Panc1 (cell line): ENCODE results near the gene AGBL4. TPM values are rescaled to one million over a fixed set of nuclear protein-coding genes. Genes with fewer than 3 reads are reported as not detected.

Source experiments
- ATAC-seq: fragments of 200-7000 bp; cut with Tn5 transposase; 2 replicates; pipeline ENCODE4 v1.9.1; 2020; ENCODE audit warnings: mild to moderate bottlenecking, moderate library complexity
- BruUV-seq: library from RNA; stranded (reverse); fragments of 400-500 nt; replicated peaks from 2 replicates; lab custom pipeline; 2021; lab: Mats Ljungman, UMichigan
- CTCF ChIA-PET: fragments of 300-600 bp; sonication (Branson Sonifier 250); formaldehyde crosslinking; loops from one replicate; lab custom pipeline; 2022; ENCODE audit warnings: antibody characterized with exemption; lab: Charles Lee
- POLR2A ChIA-PET: fragments of 300-600 bp; sonication (Branson Sonifier 250); formaldehyde crosslinking; loops from one replicate; lab custom pipeline; 2022; ENCODE audit warnings: antibody characterized with exemption; lab: Charles Lee
- DNase-seq: peaks from one replicate; pipeline ENCODE4 v3.0.0-alpha.2; 2010; ENCODE audit warnings: low read depth, low spot score
- H3K27ac ChIP-seq: 2 replicates; pipeline ENCODE4 v1.5.1; 2011; ENCODE audit warnings: mild to moderate bottlenecking, low read length, inconsistent platforms
- H3K27me3 ChIP-seq: fragments of 200-500 bp; sonication (Bioruptor generic); 2 replicates; pipeline ENCODE4 v1.6.0; 2014; ENCODE audit warnings: low read length, inconsistent platforms; ENCODE audit not compliant: control insufficient read depth, insufficient read depth
- H3K36me3 ChIP-seq: fragments of 200-500 bp; sonication (Bioruptor generic); 2 replicates; pipeline ENCODE4 v1.5.1; 2014; ENCODE audit warnings: inconsistent platforms, mild to moderate bottlenecking, low read length, moderate library complexity; ENCODE audit not compliant: control insufficient read depth, insufficient read depth
- H3K4me1 ChIP-seq: 2 replicates; pipeline ENCODE4 v1.5.1; 2011; ENCODE audit warnings: inconsistent platforms, mild to moderate bottlenecking, low read length, moderate library complexity; ENCODE audit not compliant: control insufficient read depth, insufficient read depth
- H3K4me3 ChIP-seq, 2 experiments: 2 replicates each; pipeline ENCODE4 v1.5.1; 2011 to 2012; ENCODE audit warnings: low read depth in 2 of 2, low read length in 2 of 2, mild to moderate bottlenecking in 2 of 2, inconsistent platforms in 1 of 2, moderate library complexity in 1 of 2
- H3K9me3 ChIP-seq: fragments of 200-500 bp; sonication (Bioruptor generic); 2 replicates; pipeline ENCODE4 v1.5.1; 2014; ENCODE audit warnings: low read depth, mild to moderate bottlenecking, inconsistent platforms, low read length, moderate library complexity; ENCODE audit not compliant: control insufficient read depth, insufficient read depth
- CTCF ChIP-seq: fragments of 450-650 bp; IDR thresholded peaks from 2 replicates; pipeline ENCODE4 v1.5.1; 2017; ENCODE audit warnings: mild to moderate bottlenecking
- POLR2AphosphoS5 ChIP-seq: IDR thresholded peaks from 2 replicates; pipeline ENCODE4 v1.6.1; 2012; ENCODE audit warnings: mild to moderate bottlenecking, low read depth, low read length, moderate library complexity
- REST ChIP-seq, 2 experiments: IDR thresholded peaks; 2 replicates each; pipeline ENCODE4 v1.6.1; 2011 to 2012; ENCODE audit warnings: low read depth in 2 of 2, control low read depth in 1 of 2, low read length in 1 of 2, mild to moderate bottlenecking in 1 of 2, moderate library complexity in 1 of 2; ENCODE audit not compliant: insufficient read depth in 1 of 2
- SIN3A ChIP-seq: IDR thresholded peaks from 2 replicates; pipeline ENCODE4 v1.6.1; 2012; ENCODE audit warnings: low read depth, mild to moderate bottlenecking, low read length, moderate library complexity, borderline replicate concordance; ENCODE audit not compliant: insufficient read depth
- TCF7L2 ChIP-seq: IDR thresholded peaks from 2 replicates; pipeline ENCODE4 v1.6.1; 2011; ENCODE audit warnings: mild to moderate bottlenecking, low read depth, low read length, inconsistent platforms
- in situ Hi-C: cut with HindIII; loops from 2 replicates; pipeline ENCODE4 v1.10.0; 2016; ENCODE audit warnings: low sequenced_read_pairs, low pct_unique_long_range_greater_than_20kb
- intact Hi-C: fragments of 100-400 bp; cut with micrococcal nuclease; formaldehyde crosslinking; loops from one replicate; pipeline ENCODE4 v1.10.0; 2022; ENCODE audit not compliant: unreplicated experiment
- total RNA-seq: library from RNA; stranded (reverse); gene quantifications from one replicate; pipeline ENCODE4 v1.2.1, GENCODE V29; 2021; ENCODE audit not compliant: unreplicated experiment

Gene AGBL4
- total RNA-seq, 1 experiment from 2014 or later = not detected

GRCh38 chr1:48978413-48978812 lies 1045.3 kb downstream of the AGBL4 start:
- Histone ChIP-seq H3K4me1 (no peaks in the 10 kb centered on the region), H3K27ac (no peak overlapping the region), H3K4me3 (no peak overlapping the region), H3K36me3 (no peaks in the 10 kb centered on the region), H3K9me3 (no peaks in the 10 kb centered on the region), H3K27me3 (no peaks in the 10 kb centered on the region)
- TF ChIP-seq SIN3A (no peak), REST (IDR thresholded peaks at IDR 0.05; ENCODE audit: insufficient read depth in 1 of 2, low read depth in 2 of 2, low read length in 1 of 2) (no peak), TCF7L2 (no peak), POLR2AphosphoS5 (no peak)
- POLR2A ChIA-PET = no interaction called here
- no peak for DNase-seq
- BruUV-seq = no TSS peak
- CTCF ChIA-PET = no interaction called here
- intact Hi-C loops (no loop called here), in situ Hi-C loops (no loop called here)
- no peak for ATAC-seq

- no peak for DNase-seq
- ChIA-PET POLR2A (no interaction called here), CTCF (no interaction called here)
- no peak overlapping the region for H3K4me3 ChIP-seq
- no peaks in the 10 kb centered on the region for H3K4me1 ChIP-seq
- in situ Hi-C loops = no loop called here
- no peak overlapping the region for H3K27ac ChIP-seq
- BruUV-seq = no TSS peak
- no peaks in the 10 kb centered on the region for H3K27me3 ChIP-seq
- H3K9me3 ChIP-seq = no peaks in the 10 kb centered on the region
- intact Hi-C loops = no loop called here
- H3K36me3 ChIP-seq = no peaks in the 10 kb centered on the region
- no peak for ATAC-seq
- TF ChIP-seq REST (IDR thresholded peaks at IDR 0.05; ENCODE audit: insufficient read depth in 1 of 2, low read depth in 2 of 2, low read length in 1 of 2) (no peak), POLR2AphosphoS5 (no peak), TCF7L2 (no peak), CTCF (no peak), SIN3A (no peak)
These were observed 1046.5 kb downstream of the AGBL4 start for GRCh38 chr1:48977273-48977672.
